Fibroblast of gingiva (primary cell): Measurements from ENCODE around the gene IARS1.

Experiments used
- DNase-seq: peaks from one replicate; pipeline ENCODE4 v3.0.0-alpha.2; 2011; ENCODE audit warnings: low read depth

Gene IARS1

GRCh38 chr9:92295240-92295790, 1.8 kb upstream of the IARS1 start:
- no peak for DNase-seq

DNA sequence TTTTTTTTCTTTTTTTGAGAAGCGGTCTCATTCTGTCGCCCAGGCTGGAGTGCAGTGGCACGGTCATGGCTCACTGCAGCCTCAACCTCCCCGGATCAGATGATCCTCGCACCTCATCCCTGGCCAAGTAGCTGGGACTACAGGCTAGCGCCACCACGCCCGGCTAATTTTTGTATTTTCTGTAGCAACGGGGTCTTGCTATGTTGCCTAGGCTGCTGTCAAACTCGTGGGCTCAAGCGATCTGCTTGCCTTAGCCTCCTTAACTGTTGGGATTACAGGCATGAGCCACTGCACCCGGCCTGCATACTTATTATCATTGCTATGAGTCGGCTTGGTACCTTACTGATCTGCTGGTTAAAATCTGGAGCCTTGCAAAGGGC, 790 bp upstream of the IARS1 start:
- peak; percentile 13 for DNase-seq

DNA sequence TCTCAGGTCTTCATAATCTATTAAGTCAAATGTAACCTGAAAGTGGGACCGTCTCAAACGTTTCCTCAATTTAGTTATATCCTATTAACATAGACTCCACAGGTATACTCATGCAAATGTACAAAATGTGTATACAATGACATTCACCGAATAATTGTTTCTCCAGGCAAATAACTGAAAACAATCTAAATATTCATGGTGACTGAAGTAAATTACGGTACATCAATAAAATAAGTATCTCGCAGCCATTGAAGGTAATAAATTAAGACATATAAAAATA, 482 bp downstream of the IARS1 start:
- no peak for DNase-seq

DNA sequence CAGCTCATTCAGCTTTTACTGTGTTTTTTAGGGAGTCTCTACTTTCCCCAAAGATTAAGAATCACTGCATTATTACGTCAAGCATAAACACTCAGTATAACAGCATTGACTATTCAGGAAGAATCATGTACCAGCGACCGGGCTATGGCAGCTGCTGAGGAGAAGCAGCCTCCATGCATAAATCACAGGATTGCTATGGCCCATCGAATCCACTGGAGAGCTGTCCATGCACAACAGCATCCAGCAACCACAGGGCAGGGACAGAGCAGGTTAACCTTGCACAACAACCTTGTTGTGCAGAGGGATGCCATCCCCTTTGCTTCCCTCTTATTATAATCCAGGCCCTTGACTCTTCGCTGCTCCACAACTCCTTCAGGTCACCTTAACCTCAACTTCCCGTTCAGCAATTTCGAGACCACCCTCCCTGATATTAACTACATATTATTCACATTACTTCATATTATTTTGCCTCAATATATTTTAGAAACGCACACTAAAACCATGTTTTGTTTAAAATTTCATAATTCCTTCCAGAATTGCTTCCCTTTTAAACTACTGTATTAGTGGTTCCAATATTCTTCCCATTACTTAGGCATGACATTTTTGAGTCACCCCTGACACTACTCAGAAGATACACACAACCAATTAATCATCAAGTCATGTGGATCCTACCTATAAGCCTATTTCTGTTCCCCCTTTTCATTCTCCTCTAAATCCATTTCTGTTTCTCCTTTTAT, 991 bp downstream of the IARS1 start:
- DNase-seq = no peak

GRCh38 chr9:92291577-92291976, 1.9 kb downstream of the IARS1 start:
- DNase-seq = no peak

GRCh38 chr9:92290785-92291429, 2.6 kb downstream of the IARS1 start:
- DNase-seq = no peak

DNA sequence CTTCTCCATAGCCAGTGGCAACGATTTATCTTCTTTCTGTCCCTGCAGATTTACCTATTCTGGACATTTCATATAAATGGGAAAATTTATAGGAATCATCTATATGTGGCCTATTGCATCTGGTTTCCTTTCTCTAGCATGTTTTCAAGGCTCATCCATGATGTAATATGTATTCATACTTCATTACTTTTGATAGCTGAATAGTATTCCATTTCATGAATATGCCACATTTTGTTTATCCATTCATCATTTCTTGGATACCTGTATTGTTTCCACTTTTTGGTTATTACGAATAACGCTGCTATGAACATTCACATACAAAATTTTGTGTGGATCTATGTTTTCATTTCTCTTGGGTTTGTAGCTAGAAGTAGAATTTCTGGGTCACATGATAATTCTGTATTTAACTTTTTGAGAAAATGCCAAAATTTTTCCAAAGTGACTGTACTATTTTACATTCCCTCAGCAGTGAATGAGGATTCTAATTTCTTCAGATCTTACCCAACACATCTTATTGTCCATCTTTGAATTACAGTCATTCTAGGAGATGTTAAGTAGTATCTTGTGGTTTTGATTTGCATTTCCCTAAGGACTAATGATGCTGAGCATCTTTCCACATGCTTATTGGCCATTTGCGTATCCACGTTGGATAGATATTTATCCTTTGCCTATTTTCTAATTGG, 3.6 kb downstream of the IARS1 start:
- DNase-seq = peak; percentile 78

GRCh38 chr9:92279302-92279701, 14.2 kb downstream of the IARS1 start:
- DNase-seq = no peak

DNA sequence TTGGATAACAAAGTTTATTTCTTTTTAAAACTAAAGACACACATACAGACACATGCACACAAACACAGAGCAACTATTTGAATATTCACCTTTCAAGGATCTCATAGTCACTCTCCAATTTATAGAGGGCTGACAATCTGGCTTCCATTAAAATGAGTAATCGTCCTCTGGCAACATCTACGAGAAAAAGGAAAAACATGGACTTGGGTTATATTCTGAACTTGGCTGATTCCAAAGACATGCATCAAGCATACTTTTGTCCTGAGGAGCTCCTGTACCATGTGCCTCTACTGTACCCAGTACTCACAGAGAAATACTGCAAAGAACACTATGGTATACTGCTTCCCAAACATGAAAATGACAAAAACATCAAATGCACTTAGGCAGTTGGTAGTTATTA, 15.4 kb downstream of the IARS1 start:
- peak; percentile 61 for DNase-seq

- DNase-seq = no peak
These were observed 17.0 kb downstream of the IARS1 start for GRCh38 chr9:92276331-92277032.

- DNase-seq = no peak
These were observed 18.0 kb downstream of the IARS1 start for GRCh38 chr9:92275541-92275940.

- DNase-seq = no peak
These were observed 23.0 kb downstream of the IARS1 start for GRCh38 chr9:92270511-92270910.

- DNase-seq = no peak
These were observed 27.0 kb downstream of the IARS1 start for GRCh38 chr9:92266486-92266885.

DNA sequence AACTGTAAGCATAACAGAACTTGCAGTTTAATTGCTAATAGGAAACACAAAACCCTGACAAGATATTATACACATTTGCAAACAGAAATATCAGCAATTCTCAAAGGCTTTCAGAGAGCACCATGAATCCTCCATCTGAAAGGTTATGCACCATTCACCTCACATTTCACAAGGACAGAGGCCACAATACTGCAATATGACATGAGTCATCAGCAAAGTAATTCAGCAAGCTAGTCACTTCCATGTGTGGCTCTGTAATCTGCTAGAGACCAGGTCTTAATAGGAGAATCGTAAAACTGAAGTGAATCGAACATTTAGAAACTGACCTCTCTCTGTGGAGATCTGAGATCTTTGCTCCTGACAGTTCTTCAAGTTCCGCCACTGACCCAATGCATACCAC, 28.3 kb downstream of the IARS1 start:
- DNase-seq = peak; percentile 34

DNA sequence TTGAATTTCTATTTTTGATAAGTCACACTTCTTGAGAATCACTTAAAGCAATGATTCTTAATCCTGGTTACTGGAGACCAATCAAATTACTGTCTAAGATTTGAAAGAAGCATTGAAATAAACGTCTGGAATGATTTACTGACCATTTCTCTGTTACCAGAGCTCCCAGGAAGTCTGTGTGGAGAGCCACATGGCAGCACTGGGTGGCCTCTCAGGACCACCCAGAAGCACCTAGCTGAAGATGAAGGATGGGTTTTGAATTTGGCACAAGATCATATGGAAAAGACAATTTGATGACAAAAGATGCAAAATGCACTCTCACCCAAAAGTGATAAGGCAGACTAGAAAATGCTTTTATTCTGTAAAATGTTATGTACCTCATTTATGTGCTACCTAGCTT, 30.4 kb downstream of the IARS1 start:
- DNase-seq = no peak

- no peak for DNase-seq
These were observed 36.2 kb downstream of the IARS1 start for GRCh38 chr9:92257327-92257726.

DNA sequence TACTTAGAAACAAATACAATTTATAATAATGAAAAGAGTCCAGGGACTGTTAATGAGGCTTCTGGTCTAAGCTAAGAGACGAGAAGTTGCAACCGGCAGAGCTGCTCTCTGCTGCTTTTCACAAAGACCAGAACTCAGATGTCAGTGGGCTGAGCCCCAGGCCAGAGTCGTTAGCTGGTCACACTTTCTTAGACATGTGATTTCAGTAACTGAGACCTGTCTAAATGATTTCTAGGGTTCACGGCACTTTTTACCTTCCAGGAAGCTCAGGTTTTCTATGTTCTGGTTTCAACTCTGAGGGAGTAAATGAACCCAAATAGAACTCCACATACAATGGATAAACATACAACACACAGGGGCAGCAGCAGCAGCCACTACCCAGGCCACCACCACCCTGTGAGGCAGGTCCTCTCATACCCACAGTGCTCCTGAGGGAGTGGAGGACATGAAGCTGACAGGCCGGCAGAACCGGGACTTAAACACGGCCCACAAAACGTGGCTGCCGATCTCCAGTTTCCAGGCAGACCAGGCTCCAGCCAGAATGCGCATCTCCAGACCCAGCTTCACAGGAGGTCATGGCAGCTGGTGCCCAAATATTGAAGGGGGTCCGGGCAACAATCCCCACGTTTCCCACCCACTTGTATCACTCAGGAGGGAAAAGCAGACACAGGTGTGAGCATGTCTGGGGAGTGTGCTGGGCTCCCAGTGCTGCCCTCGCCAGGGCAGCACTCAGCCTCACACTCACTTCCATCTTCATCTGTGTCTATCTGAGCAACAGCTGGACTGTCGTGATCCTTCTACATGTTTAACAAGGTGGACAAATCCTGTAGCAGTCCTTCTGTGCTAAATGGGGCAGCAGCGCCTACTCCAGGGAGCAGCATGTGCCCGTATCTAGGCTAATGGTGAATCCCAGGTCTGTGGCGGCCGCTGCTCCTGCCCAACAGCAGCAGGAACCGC, 38.8 kb downstream of the IARS1 start:
- DNase-seq = no peak

DNA sequence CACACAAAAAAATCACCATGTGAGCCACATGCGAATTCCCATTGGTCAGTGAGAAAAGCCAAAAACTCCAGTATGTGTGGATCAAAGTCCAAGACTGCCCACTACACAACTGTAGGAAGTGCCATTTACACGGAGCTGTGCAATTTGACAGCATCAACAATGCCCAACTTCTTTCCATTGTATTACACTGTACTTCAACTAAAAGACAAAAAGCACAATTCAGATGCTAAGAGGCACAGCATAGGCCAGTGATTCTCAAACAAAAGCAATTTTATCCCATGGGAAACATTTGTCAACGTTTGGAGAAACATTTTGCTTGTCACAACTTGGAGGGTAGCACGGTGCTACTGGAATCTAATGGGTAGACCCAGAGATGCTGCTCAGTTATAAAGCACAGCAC, 39.8 kb downstream of the IARS1 start:
- no peak for DNase-seq

DNA sequence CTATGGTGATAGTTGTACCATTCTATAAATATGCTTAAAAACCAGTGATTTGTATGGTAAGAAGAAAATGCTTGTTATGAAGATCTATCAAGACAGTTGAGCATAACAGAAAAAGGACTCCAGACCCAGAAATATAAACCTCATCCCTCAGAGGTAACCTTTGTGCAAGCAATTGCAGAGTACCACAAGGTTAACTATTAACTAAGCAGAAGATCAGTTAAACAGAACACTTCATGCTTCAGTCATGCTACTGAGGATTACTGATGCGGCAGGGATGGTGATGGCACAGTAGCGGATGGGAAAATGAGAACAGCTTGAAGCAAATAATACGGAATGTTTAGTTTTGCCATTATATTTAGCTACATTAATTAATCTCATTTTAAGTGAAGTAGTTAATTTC, 45.5 kb downstream of the IARS1 start:
- no peak for DNase-seq

DNA sequence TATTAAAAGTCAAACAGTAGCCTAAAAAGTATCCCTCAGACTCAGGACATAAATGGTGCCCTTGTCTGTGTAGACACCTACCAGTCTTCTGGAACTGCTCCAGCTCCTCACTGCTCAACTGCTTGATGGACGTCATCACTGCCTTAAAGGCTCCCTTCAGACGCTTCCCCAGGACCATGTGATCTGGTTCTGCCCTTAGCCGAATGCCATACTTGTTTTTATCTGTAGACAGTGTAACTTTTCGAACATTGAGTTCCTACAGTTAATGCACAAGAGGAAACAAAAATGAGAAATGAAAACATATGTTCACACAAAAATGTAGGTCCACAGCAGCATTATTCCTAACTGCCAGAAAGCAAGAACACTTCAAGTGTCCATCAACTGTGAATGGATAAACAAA, 46.2 kb downstream of the IARS1 start:
- DNase-seq = peak; percentile 68

DNA sequence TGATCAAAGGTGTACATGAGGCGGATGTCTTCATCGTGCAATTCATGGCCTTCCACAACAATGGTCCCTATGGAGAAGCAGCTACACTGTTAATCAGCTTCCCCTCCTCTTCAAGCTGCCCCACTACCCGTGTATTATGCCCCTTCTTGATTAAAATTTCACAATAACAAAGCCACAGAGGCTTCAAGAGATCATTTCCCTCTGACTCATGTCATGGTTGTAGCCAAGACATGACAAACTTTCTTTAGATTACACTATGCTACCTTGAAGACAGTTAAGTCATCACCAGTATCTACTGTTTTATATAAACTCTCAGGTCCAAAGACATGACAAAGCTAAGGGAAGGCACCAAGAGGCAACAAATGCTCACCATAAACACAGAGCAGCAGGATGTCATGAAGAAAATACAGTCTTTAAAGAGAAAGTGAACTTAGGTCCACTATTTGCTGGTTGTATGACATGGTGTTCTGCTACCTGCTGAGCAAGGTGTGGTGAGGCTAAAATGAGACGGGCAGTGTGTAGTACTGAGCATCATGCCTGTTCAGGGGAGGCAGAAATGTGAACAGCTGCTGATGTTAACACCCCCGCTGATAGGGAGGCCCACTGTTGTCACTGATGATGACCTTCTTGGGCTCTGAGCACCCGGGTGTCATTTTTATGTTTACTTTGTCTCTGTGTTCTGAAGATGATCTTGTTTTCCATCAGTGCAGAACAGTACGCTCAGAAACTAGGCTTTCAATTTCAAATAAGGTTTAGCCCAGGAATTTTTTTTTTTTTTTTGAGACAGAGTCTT, 48.3 kb downstream of the IARS1 start:
- peak; percentile 71 for DNase-seq
